K562 (cell line): ENCODE measurements around the gene CMBL. TPM values are rescaled to one million over a fixed set of nuclear protein-coding genes. Genes with fewer than 3 reads are reported as not detected.

Source experiments
- BRD9 ChIP-seq: fragments of 450-650 bp; IDR thresholded peaks from 2 replicates; pipeline ENCODE4 v1.6.1; 2018; ENCODE audit warnings: low read depth; ENCODE audit not compliant: partially characterized antibody
- CHD4 ChIP-seq: fragments of 200-600 bp; sonication (generic); IDR thresholded peaks from 3 replicates; pipeline ENCODE4 v1.6.1; 2012; ENCODE audit warnings: low read depth, mild to moderate bottlenecking, mixed read lengths, low read length, inconsistent platforms; ENCODE audit not compliant: insufficient read depth, insufficient replicate concordance, poor library complexity, severe bottlenecking
- JUN ChIP-seq, 2 experiments: sonication (generic) in 1 of 2; formaldehyde crosslinking in 1 of 2; IDR thresholded peaks; 2 replicates each; pipeline versions ENCODE4 v1.6.1 to v1.8.0; 2012 to 2022; ENCODE audit warnings: borderline replicate concordance in 2 of 2, mild to moderate bottlenecking in 2 of 2, improper control_type of control experiment in 1 of 2, low read depth in 1 of 2, low read length in 1 of 2, missing genetic modification reagents in 1 of 2
- JUND ChIP-seq, 2 experiments: IDR thresholded peaks; 2 replicates in 1 of 2; 3 replicates in 1 of 2; pipeline ENCODE4 v1.6.1; 2011; ENCODE audit warnings: borderline replicate concordance in 2 of 2, low read depth in 2 of 2, low read length in 2 of 2, improper control_type of control experiment in 1 of 2, missing biosample characterization in 1 of 2, missing genetic modification characterization in 1 of 2, missing genetic modification reagents in 1 of 2
- KDM4B ChIP-seq, 2 experiments: fragments of 450-650 bp in 1 of 2; sonication (generic) in 1 of 2; IDR thresholded peaks; 2 replicates each; pipeline ENCODE4 v1.6.1; 2016 to 2017; ENCODE audit warnings: borderline replicate concordance in 2 of 2, antibody characterized with exemption in 1 of 2, low read depth in 1 of 2, mild to moderate bottlenecking in 1 of 2
- NFATC3 ChIP-seq: fragments of 450-650 bp; IDR thresholded peaks from 2 replicates; pipeline ENCODE4 v1.6.1; 2017; ENCODE audit warnings: mild to moderate bottlenecking
- NR2F6 ChIP-seq: fragments of 450-650 bp; formaldehyde crosslinking; IDR thresholded peaks from 2 replicates; pipeline ENCODE4 v1.4.0; 2020; ENCODE audit warnings: mild to moderate bottlenecking
- PCBP2 ChIP-seq: fragments of 200-400 bp; formaldehyde crosslinking; IDR thresholded peaks from 2 replicates; pipeline ENCODE4 v1.6.1; 2018; ENCODE audit warnings: low read length, low read depth, mild to moderate bottlenecking, moderate library complexity; ENCODE audit not compliant: poor library complexity, severe bottlenecking
- PPARD ChIP-seq: fragments of 250-450 bp; sonication (Bioruptor Pico); IDR thresholded peaks from 2 replicates; pipeline ENCODE4 v1.8.0; 2022; ENCODE audit warnings: inconsistent platforms, mild to moderate bottlenecking, moderate library complexity
- RAD21 ChIP-seq, 2 experiments: fragments of 250-450 bp in 1 of 2; fragments of 450-650 bp in 1 of 2; sonication (Bioruptor Pico) in 1 of 2; formaldehyde crosslinking in 1 of 2; IDR thresholded peaks in 1 of 2; conservative IDR thresholded peaks in 1 of 2; 2 replicates each; pipeline versions ENCODE4 v1.4.0 to v1.8.0; 2020 to 2022; ENCODE audit warnings: mild to moderate bottlenecking in 2 of 2, moderate library complexity in 1 of 2
- RFX5 ChIP-seq: IDR thresholded peaks from 2 replicates; pipeline ENCODE4 v1.6.1; 2011; ENCODE audit warnings: low read depth, mild to moderate bottlenecking, improper control_type of control experiment, low read length
- RFX7 ChIP-seq: fragments of 250-450 bp; sonication (Bioruptor Pico); IDR thresholded peaks from 2 replicates; pipeline ENCODE4 v1.5.1; 2021; ENCODE audit warnings: mild to moderate bottlenecking
- SPI1 ChIP-seq: IDR thresholded peaks from 2 replicates; pipeline ENCODE4 v1.6.1; 2011; ENCODE audit warnings: low read depth, low read length, control low read depth, borderline replicate concordance
- U2AF1 ChIP-seq: fragments of 200-400 bp; formaldehyde crosslinking; optimal IDR thresholded peaks from 2 replicates; pipeline ENCODE3; 2017; ENCODE audit warnings: mild to moderate bottlenecking, low read depth, low read length, moderate library complexity
- ZNF133 ChIP-seq: fragments of 250-450 bp; sonication (Bioruptor Pico); IDR thresholded peaks from 2 replicates; pipeline ENCODE4 v1.4.0; 2020; ENCODE audit warnings: mild to moderate bottlenecking
- ZNF239 ChIP-seq: fragments of 250-450 bp; sonication (Bioruptor Pico); IDR thresholded peaks from 2 replicates; pipeline ENCODE4 v1.4.0; 2020; ENCODE audit warnings: mild to moderate bottlenecking
- ZNF778 ChIP-seq: fragments of 450-650 bp; formaldehyde crosslinking; IDR thresholded peaks from 2 replicates; pipeline ENCODE4 v1.4.0; 2020; ENCODE audit warnings: mild to moderate bottlenecking, moderate library complexity
- polyA plus RNA-seq, 8 experiments: library from polyadenylated mRNA; depleted of rRNA in 4 of 8; stranded (reverse) in 5 of 8; unstranded in 3 of 8; fragments of >200 nt; fragmentation: Nextera tagmentation in 2 of 8; fragmentation: Illumina TruSeq in 1 of 8; extraction: Ambion mirVana in 2 of 8; extraction: Trizol in 1 of 8; gene quantifications; 2 replicates each; pipeline versions ENCODE4 v1.2.1 to v1.2.3, GENCODE V29; 2011 to 2014; ENCODE audit warnings: inconsistent platforms in 1 of 8, missing spikeins in 1 of 8
- total RNA-seq, 7 experiments: library from RNA; depleted of rRNA in 6 of 7; stranded (reverse); fragments of >200 nt in 6 of 7; fragmentation: Illumina TruSeq in 2 of 7; extraction: Trizol in 2 of 7; gene quantifications; 2 replicates each; pipeline versions ENCODE4 v1.2.1 to v1.2.3, GENCODE V29; 2011 to 2021; ENCODE audit warnings: low replicate concordance in 1 of 7
- TF ChIP-seq, protein P1 (sequence below), 3 experiments: fragments of 200-800 bp in 1 of 3; fragments of 250-450 bp in 1 of 3; fragments of 450-650 bp in 1 of 3; sonication (Bioruptor Pico) in 1 of 3; sonication (Bioruptor generic) in 1 of 3; formaldehyde crosslinking in 1 of 3; IDR thresholded peaks; 2 replicates each; pipeline versions ENCODE4 v1.6.1 to v1.8.0; 2016 to 2022; ENCODE audit warnings: mild to moderate bottlenecking in 2 of 3, missing genetic modification characterization in 2 of 3, missing compliant biosample characterization in 1 of 3, moderate library complexity in 1 of 3
- TF ChIP-seq, protein P2 (sequence below): fragments of 250-450 bp; sonication (Bioruptor Pico); IDR thresholded peaks from 2 replicates; pipeline ENCODE4 v1.5.1; 2021; ENCODE audit warnings: mild to moderate bottlenecking
- TF ChIP-seq, protein P3 (sequence below): sonication (generic); formaldehyde crosslinking; IDR thresholded peaks from 2 replicates; pipeline ENCODE4 v1.8.1; 2023; ENCODE audit warnings: mild to moderate bottlenecking, missing genetic modification reagents, moderate library complexity

Gene CMBL
- total and polyA plus RNA-seq, 9 of the 15 experiments (the other 6 are each of a cell fraction or from before 2014, with no cell fraction given): 22.6 to 192 (median 71.1) TPM

DNA sequence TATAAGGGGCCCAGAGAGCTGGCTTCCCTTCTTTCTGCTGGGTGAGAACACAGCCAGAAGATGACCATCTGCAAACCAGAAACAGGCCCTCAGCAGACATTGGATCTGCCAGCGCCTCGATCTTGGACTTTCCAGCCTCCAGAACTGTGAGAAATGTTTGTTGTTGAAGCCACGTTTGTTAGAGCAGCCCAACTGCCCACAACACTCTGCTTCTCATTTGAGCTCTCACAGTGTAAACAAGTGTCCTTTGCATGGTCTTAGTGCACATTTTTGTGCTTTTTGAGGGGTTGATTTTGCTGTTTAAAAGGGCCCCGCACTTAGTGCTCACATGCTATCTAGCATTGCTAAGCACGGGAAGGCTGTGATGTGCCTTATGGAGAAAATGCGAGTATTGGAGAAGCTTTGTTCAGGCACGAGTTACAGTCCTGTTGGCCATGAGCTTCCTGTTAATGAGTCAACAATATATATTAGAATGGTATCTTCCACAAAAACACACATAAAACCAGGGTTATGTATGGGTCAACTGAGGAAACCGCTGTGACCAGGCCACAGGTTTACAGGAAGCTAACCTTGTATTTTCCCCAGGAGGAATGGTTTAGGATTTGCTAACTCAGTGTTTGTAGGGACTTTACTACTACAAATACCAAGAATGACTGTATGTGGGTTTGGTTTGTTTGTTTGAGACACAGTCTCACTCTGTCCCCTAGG, 11.9 kb downstream of the CMBL start (continued):
- TF ChIP-seq JUND (IDR thresholded peaks at IDR 0.05; ENCODE audit: borderline replicate concordance, low read depth, low read length) (no peak), JUND (tag; IDR thresholded peaks at IDR 0.05; ENCODE audit: borderline replicate concordance, low read depth, low read length) (0 out of 3 replicates have a peak, but pooled peaks have one; percentile 11), NFATC3 (no peak), PPARD (CRISPR knock-in tag) (no peak), KDM4B (IDR thresholded peaks at IDR 0.05; ENCODE audit: borderline replicate concordance in 2 of 2, low read depth in 1 of 2) (no peak), ZNF778 (CRISPR knock-in tag) (no peak), SPI1 (no peak), U2AF1 (no peak), ZNF133 (CRISPR knock-in tag) (no peak), CHD4 (no peak), RFX5 (no peak), PCBP2 (no peak), BRD9 (no peak), NR2F6 (no peak), ZNF239 (CRISPR knock-in tag) (no peak), RAD21 (CRISPR knock-in tag; conservative IDR thresholded peaks at IDR 0.05 in 1 of 2, IDR thresholded peaks at IDR 0.05 in 1 of 2) (no peak), RFX7 (CRISPR knock-in tag) (no peak), JUN (IDR thresholded peaks at IDR 0.05; ENCODE audit: borderline replicate concordance, low read depth, low read length) (no peak), JUN (CRISPR knock-in tag; IDR thresholded peaks at IDR 0.05; ENCODE audit: borderline replicate concordance) (no peak)
- TF ChIP-seq, protein P1, sequence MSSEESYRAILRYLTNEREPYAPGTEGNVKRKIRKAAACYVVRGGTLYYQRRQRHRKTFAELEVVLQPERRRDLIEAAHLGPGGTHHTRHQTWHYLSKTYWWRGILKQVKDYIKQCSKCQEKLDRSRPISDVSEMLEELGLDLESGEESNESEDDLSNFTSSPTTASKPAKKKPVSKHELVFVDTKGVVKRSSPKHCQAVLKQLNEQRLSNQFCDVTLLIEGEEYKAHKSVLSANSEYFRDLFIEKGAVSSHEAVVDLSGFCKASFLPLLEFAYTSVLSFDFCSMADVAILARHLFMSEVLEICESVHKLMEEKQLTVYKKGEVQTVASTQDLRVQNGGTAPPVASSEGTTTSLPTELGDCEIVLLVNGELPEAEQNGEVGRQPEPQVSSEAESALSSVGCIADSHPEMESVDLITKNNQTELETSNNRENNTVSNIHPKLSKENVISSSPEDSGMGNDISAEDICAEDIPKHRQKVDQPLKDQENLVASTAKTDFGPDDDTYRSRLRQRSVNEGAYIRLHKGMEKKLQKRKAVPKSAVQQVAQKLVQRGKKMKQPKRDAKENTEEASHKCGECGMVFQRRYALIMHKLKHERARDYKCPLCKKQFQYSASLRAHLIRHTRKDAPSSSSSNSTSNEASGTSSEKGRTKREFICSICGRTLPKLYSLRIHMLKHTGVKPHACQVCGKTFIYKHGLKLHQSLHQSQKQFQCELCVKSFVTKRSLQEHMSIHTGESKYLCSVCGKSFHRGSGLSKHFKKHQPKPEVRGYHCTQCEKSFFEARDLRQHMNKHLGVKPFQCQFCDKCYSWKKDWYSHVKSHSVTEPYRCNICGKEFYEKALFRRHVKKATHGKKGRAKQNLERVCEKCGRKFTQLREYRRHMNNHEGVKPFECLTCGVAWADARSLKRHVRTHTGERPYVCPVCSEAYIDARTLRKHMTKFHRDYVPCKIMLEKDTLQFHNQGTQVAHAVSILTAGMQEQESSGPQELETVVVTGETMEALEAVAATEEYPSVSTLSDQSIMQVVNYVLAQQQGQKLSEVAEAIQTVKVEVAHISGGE (CRISPR knock-in tag; IDR thresholded peaks at IDR 0.05): no peak
- TF ChIP-seq, protein P2, sequence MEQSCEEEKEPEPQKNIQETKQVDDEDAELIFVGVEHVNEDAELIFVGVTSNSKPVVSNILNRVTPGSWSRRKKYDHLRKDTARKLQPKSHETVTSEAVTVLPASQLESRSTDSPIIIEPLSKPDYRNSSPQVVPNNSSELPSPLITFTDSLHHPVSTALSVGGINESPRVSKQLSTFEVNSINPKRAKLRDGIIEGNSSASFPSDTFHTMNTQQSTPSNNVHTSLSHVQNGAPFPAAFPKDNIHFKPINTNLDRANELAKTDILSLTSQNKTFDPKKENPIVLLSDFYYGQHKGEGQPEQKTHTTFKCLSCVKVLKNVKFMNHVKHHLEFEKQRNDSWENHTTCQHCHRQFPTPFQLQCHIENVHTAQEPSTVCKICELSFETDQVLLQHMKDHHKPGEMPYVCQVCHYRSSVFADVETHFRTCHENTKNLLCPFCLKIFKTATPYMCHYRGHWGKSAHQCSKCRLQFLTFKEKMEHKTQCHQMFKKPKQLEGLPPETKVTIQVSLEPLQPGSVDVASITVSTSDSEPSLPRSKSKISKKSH (CRISPR knock-in tag): no peak
- TF ChIP-seq, protein P3, sequence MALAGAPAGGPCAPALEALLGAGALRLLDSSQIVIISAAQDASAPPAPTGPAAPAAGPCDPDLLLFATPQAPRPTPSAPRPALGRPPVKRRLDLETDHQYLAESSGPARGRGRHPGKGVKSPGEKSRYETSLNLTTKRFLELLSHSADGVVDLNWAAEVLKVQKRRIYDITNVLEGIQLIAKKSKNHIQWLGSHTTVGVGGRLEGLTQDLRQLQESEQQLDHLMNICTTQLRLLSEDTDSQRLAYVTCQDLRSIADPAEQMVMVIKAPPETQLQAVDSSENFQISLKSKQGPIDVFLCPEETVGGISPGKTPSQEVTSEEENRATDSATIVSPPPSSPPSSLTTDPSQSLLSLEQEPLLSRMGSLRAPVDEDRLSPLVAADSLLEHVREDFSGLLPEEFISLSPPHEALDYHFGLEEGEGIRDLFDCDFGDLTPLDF: no peak
